ENCODE measurements around the gene DDX39A. TPM values are rescaled to one million over a fixed set of nuclear protein-coding genes. Genes with fewer than 3 reads are reported as not detected.

DDX39A gene
- total and polyA plus RNA-seq, 2 of the 8 experiments (the other 6 are each of a cell fraction or from before 2014, with no cell fraction given) = 139 TPM

GRCh38 chr19:14385492-14385891 lies 33.6 kb downstream of the DDX39A start:
- H3K36me3 ChIP-seq (ENCODE audit: control insufficient read depth in 2 of 4, insufficient read depth in 4 of 4, low read length in 3 of 4) = no peaks in the 10 kb centered on the region
- DNase-seq (ENCODE audit: low read depth in 1 of 2, low spot score in 2 of 2) = no peak
- no peak overlapping the region for H3K56ac ChIP-seq (replicated peaks; ENCODE audit: insufficient read length, low read depth, low read length)
- no peak overlapping the region for H3K23ac ChIP-seq (ENCODE audit: insufficient read length)
- FAIRE-seq = no peak
- H4K8ac ChIP-seq (ENCODE audit: extremely low read depth, insufficient read depth, low read length) = peak overlapping the region; percentile 68; the same call in 1 of the 2 replicates
- no peaks in the 10 kb centered on the region for H3K79me2 ChIP-seq (ENCODE audit: control insufficient read depth in 1 of 2, insufficient read depth in 2 of 2, low read length in 2 of 2)
- H3K18ac ChIP-seq (ENCODE audit: extremely low read depth, low read length) = no peak overlapping the region
- CTCF ChIA-PET (ENCODE audit: partially characterized antibody) = no interaction called here
- no peak overlapping the region for H3K4me2 ChIP-seq (ENCODE audit: insufficient read depth in 1 of 2, low read depth in 2 of 2, low read length in 2 of 2)
- no peak overlapping the region for H2BK20ac ChIP-seq (ENCODE audit: low read length)
- H3K79me1 ChIP-seq (ENCODE audit: low read depth, low read length) = no peaks in the 10 kb centered on the region
- H3K4me1 ChIP-seq (replicated peaks in 1 of 4; ENCODE audit: control insufficient read depth in 3 of 4, insufficient read depth in 4 of 4, low read length in 3 of 4) = peaks cover 2 to 19% (median 5%) of the 10 kb centered on the region in 4 experiments
- H4K91ac ChIP-seq (replicated peaks; ENCODE audit: insufficient read length, low read length) = no peak overlapping the region
- no peaks in the 10 kb centered on the region for H3K9me3 ChIP-seq (ENCODE audit: insufficient read depth in 2 of 2, low read depth in 1 of 2, low read length in 1 of 2)
- H2BK12ac ChIP-seq (ENCODE audit: low read depth, low read length) = no peak overlapping the region
- H2BK15ac ChIP-seq (ENCODE audit: low read length) = 0 out of 2 replicates have a peak overlapping the region, but pooled peaks have one; percentile 61
- no peak overlapping the region for H2BK5ac ChIP-seq (ENCODE audit: low read depth, low read length)
- POLR2A ChIA-PET (ENCODE audit: partially characterized antibody) = interaction anchor here (0.7 kb wide), 1 partner anchor 43 kb away, joined by 3 read pairs; no protein-coding TSS in a partner anchor
- no peak overlapping the region for H3K9ac ChIP-seq (replicated peaks in 1 of 4; ENCODE audit: extremely low read depth in 1 of 4, low read depth in 3 of 4, low read length in 3 of 4)
- no peaks in the 10 kb centered on the region for H3K27me3 ChIP-seq (replicated peaks in 1 of 4; ENCODE audit: control insufficient read depth in 3 of 4, extremely low read depth in 1 of 4, insufficient read depth in 3 of 4, low read length in 3 of 4)
- no peak overlapping the region for H3K4ac ChIP-seq (replicated peaks; ENCODE audit: insufficient read length, low read depth, low read length)
- no peak overlapping the region for H2AK5ac ChIP-seq (ENCODE audit: low read depth, low read length)
- no peak overlapping the region for H2AFZ ChIP-seq (ENCODE audit: low read length)
- H2BK120ac ChIP-seq (replicated peaks; ENCODE audit: low read depth, low read length) = no peak overlapping the region
- no peak overlapping the region for H3K14ac ChIP-seq (ENCODE audit: insufficient read length)
- no peak for TF ChIP-seq FOSL1 (IDR thresholded peaks at IDR 0.05; ENCODE audit: insufficient read depth, low read depth, low read length)
- no peak for TF ChIP-seq TCF12 (IDR thresholded peaks at IDR 0.05; ENCODE audit: low read depth, low read length)
- no peaks in the 10 kb centered on the region; the same call in 1 of the 2 replicates for H3K23me2 ChIP-seq (ENCODE audit: low read depth, low read length)
- no peak overlapping the region for H4K5ac ChIP-seq (ENCODE audit: insufficient read length, low read depth, low read length)
- no peak overlapping the region for H3K27ac ChIP-seq (ENCODE audit: low read depth, low read length)
- 97% methylated on average over 6 of the region's 11 CpGs; no CpG with 5 or more reads in 1 of the 2 experiments for WGBS, 2 experiments (ENCODE audit: extremely low coverage in 1 of 2, insufficient coverage in 1 of 2, insufficient read length in 1 of 2, insufficient replicate concordance in 2 of 2, low coverage in 1 of 2, low lambda C conversion rate in 2 of 2, missing lambda C conversion rate in 1 of 2)
- no peaks in the 10 kb centered on the region for H4K20me1 ChIP-seq (replicated peaks in 1 of 2; ENCODE audit: control insufficient read depth in 1 of 2, insufficient read depth in 2 of 2, low read length in 2 of 2)
- no peak overlapping the region for H3K4me3 ChIP-seq (ENCODE audit: extremely low read depth in 1 of 4, insufficient read depth in 2 of 4, low read depth in 3 of 4, low read length in 4 of 4)

Measured in H1 (cell line).